ENCODE measurements around the gene ZFP3.
"Not testable (repeated sequence)": the region's sequence is repeated elsewhere in the genome, so short reads cannot be mapped to it uniquely, and the experiment has no call there.

The ZFP3 gene

DNA sequence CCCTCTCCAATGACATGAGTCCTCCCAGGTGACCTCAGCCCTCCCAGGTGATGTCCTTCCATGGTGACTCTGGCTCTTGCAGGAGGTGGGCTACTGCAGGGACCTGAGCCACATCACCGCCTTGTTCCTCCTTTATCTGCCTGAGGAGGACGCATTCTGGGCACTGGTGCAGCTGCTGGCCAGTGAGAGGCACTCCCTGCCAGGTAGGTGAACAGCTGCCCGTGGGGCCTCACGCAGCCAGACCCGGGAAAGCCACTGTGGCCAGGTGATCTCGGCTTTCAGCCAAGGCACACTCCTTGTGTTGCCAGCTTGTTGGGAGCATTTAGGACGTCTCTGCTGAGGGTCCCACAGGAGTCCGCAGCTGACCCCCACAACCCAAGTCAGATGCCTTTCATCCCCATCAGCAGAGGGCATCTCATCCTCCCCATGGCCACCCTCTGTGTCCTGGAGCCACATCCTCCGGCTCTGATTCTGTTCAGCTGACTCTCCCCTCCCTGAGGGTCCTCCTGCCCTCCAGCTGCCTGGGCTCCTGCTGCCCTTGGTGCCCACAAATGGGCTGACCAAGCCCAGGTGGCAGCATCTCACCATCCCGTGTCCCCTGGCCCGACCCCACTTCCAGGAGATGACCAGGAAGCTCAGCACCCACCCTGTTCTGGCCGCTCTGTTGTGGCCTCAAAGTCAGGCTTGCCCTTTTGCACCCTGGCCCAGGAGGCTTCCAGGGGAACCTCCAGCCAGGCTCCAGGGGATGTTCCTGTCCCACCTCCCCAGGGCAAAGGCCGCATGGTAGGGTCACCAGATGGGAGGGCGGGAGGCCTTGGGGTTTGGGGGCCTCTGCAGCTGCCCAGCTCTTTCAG lies 57.7 kb downstream of the ZFP3 start:
- no peak overlapping the region for H3K4me3 ChIP-seq (ENCODE audit: low read depth, low read length)
- DNase-seq (ENCODE audit: low read depth), result no peak
- TF ChIP-seq, protein P1, sequence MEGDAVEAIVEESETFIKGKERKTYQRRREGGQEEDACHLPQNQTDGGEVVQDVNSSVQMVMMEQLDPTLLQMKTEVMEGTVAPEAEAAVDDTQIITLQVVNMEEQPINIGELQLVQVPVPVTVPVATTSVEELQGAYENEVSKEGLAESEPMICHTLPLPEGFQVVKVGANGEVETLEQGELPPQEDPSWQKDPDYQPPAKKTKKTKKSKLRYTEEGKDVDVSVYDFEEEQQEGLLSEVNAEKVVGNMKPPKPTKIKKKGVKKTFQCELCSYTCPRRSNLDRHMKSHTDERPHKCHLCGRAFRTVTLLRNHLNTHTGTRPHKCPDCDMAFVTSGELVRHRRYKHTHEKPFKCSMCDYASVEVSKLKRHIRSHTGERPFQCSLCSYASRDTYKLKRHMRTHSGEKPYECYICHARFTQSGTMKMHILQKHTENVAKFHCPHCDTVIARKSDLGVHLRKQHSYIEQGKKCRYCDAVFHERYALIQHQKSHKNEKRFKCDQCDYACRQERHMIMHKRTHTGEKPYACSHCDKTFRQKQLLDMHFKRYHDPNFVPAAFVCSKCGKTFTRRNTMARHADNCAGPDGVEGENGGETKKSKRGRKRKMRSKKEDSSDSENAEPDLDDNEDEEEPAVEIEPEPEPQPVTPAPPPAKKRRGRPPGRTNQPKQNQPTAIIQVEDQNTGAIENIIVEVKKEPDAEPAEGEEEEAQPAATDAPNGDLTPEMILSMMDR (IDR thresholded peaks at IDR 0.05; ENCODE audit: insufficient read depth, low read depth, low read length, missing control alignments), result no peak

DNA sequence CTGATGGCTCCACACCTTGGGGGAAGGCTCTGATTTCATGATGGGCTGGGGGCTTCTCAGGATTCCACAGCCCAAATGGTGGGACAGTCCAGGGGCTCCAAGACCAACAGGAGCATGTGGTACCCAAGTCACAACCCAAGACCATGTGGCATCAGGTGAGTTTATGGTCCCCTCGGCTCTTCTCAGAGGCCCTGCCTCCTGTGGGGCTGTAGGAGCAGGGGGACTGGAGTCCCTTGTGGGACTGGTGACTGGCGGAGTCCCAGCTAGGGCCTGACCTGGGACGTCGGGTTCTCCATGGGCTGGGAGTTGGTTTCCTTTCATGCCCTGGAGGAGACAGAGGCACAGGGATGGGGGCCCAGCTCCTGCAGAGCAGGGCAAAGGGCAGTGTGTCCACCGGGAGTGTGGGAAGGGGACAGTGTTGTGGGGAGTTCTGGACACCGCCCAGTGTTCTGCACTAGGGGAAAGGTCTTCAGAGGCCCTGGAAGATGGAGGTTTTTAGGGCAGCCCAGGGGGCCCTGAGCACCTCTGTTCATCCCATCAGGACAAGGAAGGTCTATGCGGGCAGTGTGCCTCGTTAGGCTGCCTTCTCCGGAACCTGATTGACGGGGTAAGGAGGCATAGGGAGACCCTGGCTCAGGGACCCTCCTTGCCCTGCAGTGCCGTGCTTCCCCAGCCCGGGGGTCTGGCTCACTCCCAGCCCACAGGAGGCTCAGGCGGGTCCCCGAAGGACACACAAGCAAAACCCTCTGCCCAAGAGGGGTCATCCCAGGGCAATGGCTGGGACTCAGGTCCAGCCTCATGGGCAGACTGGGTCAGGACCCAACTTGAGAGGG lies 58.5 kb downstream of the ZFP3 start:
- H3K4me3 ChIP-seq (ENCODE audit: low read depth, low read length); DNase-seq (ENCODE audit: low read depth): not testable (repeated sequence)

DNA sequence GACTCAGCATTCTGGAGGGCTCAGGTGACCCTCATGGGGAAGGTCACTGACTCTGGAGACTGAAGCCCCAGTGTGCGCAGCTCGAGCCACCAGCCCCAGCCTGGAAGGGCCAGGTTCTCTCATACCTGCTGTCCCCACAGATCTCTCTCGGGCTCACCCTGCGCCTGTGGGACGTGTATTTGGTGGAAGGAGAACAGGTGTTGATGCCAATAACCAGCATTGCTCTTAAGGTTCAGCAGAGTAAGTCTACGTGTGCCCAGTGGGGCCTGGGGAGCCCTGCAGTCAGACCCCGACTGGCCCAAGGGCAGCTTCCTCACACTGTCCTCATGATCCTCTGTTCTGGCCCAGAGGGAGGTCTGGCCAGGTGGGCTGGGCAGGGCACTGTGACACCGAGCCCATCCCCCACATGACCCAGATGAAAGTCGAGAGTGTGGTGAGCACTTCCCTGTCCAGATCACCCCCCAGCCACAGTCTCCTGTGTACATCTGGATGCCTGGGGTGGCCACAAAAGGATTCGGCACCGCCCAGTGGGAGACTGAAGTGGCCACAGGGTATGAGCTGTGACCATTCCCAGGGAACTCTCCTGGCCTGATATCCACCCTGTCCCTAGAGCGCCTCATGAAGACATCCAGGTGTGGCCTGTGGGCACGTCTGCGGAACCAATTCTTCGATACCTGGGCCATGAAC lies 59.4 kb downstream of the ZFP3 start:
- DNase-seq (ENCODE audit: low read depth); H3K4me3 ChIP-seq (ENCODE audit: low read depth, low read length): not testable (repeated sequence)

DNA sequence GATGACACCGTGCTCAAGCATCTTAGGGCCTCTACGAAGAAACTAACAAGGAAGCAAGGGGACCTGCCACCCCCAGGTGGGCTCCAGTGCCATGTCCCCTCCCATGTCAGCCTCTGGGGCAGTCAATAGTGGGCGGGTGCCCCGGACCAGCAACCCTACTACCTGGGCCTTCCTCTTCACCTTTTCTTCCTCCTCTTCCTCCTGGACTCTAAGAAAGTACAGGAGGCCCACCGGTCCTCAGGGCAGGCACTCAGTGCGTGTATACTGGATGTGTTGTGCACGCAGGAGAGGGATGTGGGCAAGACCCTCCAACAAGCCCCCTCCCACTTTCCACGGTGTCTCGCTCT lies 59.9 kb downstream of the ZFP3 start:
- not testable (repeated sequence) for DNase-seq (ENCODE audit: low read depth); H3K4me3 ChIP-seq (ENCODE audit: low read depth, low read length)

DNA sequence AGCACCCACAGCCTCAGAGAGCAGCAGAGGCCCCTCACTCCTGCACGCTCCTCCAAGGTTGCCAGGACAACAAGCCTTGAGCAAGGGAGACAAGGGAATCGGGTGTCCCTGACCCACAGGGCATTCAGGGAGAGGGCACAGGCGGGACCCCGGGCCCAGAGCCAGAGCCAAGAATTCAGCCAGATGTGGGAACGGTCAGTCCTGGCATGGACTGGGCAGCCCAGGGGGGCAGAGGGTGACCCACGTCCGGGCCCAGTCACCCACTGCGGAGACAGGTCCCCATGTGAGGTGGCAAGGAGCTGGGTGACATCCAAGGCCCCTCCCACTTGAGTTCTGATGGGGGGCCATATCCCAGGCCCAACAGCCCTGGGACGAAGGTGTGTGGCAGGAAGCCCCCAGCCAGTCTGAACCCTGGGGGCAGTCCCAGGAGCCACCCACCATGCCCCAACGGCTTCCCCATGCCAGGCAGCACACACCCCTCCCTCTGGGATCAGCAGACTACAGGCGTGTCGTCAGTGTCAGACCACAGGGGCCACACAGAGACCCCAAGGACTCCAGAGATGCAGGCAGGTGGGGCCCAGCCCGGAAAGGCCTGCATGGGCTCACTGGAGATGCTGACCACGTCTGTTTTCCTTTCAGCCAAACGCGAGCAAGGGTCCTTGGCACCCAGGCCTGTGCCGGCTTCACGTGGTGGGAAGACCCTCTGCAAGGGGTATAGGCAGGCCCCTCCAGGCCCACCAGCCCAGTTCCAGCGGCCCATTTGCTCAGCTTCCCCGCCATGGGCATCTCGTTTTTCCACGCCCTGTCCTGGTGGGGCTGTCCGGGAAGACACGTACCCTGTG lies 60.6 kb downstream of the ZFP3 start:
- TF ChIP-seq, protein P1 (IDR thresholded peaks at IDR 0.05; ENCODE audit: insufficient read depth, low read depth, low read length, missing control alignments), result no peak

DNA sequence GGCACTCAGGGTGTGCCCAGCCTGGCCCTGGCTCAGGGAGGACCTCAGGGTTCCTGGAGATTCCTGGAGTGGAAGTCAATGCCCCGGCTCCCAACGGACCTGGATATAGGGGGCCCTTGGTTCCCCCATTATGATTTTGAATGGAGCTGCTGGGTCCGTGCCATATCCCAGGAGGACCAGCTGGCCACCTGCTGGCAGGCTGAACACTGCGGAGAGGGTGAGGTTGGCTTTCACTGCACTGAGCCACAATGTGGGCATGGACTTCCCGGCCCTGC lies 61.1 kb downstream of the ZFP3 start:
- no peak for DNase-seq (ENCODE audit: low read depth)
- TF ChIP-seq, protein P1 (IDR thresholded peaks at IDR 0.05; ENCODE audit: insufficient read depth, low read depth, low read length, missing control alignments), result no peak
- H3K4me3 ChIP-seq (ENCODE audit: low read depth, low read length), result no peak overlapping the region

More for the DNA sequence above, 60.6 kb downstream of the ZFP3 start:
- DNase-seq (ENCODE audit: low read depth), result no peak
- no peak overlapping the region for H3K4me3 ChIP-seq (ENCODE audit: low read depth, low read length)

DNA sequence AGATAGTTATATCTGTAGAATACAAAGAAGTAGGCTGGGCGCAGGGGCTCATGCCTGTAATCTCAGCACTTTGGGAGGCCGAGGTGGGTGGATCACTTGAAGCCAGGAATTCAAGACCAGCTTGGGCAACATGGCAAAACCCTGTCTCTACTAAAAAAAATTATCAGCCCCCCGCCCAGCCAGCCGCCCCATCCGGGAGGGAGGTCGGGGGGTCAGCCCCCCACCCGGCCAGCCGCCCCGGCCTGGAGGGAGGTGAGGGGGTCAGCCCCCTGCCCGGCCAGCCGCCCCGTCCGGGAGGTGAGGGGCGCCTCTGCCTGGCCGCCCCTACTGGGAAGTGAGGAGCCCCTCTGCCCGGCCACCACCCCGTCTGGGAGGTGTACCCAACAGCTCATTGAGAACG lies 64.6 kb downstream of the ZFP3 start:
- not testable (repeated sequence) for DNase-seq (ENCODE audit: low read depth); H3K4me3 ChIP-seq (ENCODE audit: low read depth, low read length)

All from GM12865 (cell line).